T-cell (primary cell): ENCODE measurements around the gene CDC40. TPM values are rescaled to one million over a fixed set of nuclear protein-coding genes. Genes with fewer than 3 reads are reported as not detected.

Experiments
- ATAC-seq, 4 experiments: fragments of 200-7000 bp in 3 of 4; fragments of 150-1000 bp in 1 of 4; cut with Tn5 transposase; replicated peaks in 1 of 4; 1 replicate in 3 of 4; 2 replicates in 1 of 4; pipeline ENCODE4 v1.10.0; 2021; ENCODE audit warnings: moderate library complexity in 3 of 4, mild to moderate bottlenecking in 2 of 4, moderate number of reproducible peaks in 1 of 4
- CTCF ChIA-PET, 2 donors: fragments of 300-600 bp; sonication (Branson Sonifier 250); formaldehyde crosslinking; loops; one replicate each; lab custom pipeline; 2022; ENCODE audit warnings: antibody characterized with exemption in 2 of 2; lab: Charles Lee
- POLR2A ChIA-PET, 2 donors: fragments of 300-600 bp; sonication (Branson Sonifier 250); formaldehyde crosslinking; loops; one replicate each; lab custom pipeline; 2022; ENCODE audit warnings: antibody characterized with exemption in 2 of 2; lab: Charles Lee
- DNase-seq, 35 experiments: peaks; one replicate each; pipeline versions ENCODE4 v3.0.0 to v3.0.0-alpha.2; 2013 to 2023
- H3K27ac ChIP-seq: one replicate; pipeline ENCODE4 v1.5.1; 2013; ENCODE audit warnings: low read length
- H3K27me3 ChIP-seq, 2 experiments: replicated peaks in 1 of 2; 1 replicate in 1 of 2; 2 replicates in 1 of 2; pipeline versions ENCODE4 v1.6.1 to v1.7.0; 2013; ENCODE audit warnings: low read length in 1 of 2, mixed read lengths in 1 of 2; ENCODE audit not compliant: control insufficient read depth in 2 of 2, insufficient read depth in 2 of 2; ENCODE audit errors: extremely low read depth in 1 of 2
- H3K36me3 ChIP-seq, 2 donors: 1 replicate in 1 of 2; 2 replicates in 1 of 2; pipeline versions ENCODE4 v1.6.1 to v1.7.0; 2013; ENCODE audit warnings: low read length in 1 of 2; ENCODE audit not compliant: control insufficient read depth in 2 of 2, insufficient read depth in 1 of 2; ENCODE audit errors: extremely low read depth in 1 of 2
- H3K4me1 ChIP-seq, 2 experiments: 1 replicate in 1 of 2; 2 replicates in 1 of 2; pipeline versions ENCODE4 v1.6.1 to v1.7.0; 2013; ENCODE audit warnings: low read length in 2 of 2, mixed read lengths in 1 of 2; ENCODE audit not compliant: insufficient read depth in 2 of 2, control insufficient read depth in 1 of 2; ENCODE audit errors: extremely low read depth in 1 of 2
- H3K4me3 ChIP-seq, 2 donors: 1 replicate in 1 of 2; 2 replicates in 1 of 2; pipeline versions ENCODE4 v1.5.1 to v1.7.0; 2013; ENCODE audit warnings: mild to moderate bottlenecking in 2 of 2, low read length in 1 of 2, moderate library complexity in 1 of 2; ENCODE audit not compliant: control insufficient read depth in 1 of 2; ENCODE audit errors: extremely low read depth in 1 of 2
- H3K9me3 ChIP-seq: 2 replicates; pipeline ENCODE4 v1.7.0; 2013
- H3K27ac Mint-ChIP-seq, 2 donors: one replicate each; pipeline ENCODE4 v1.8.0; 2020 to 2021; ENCODE audit warnings: mild to moderate bottlenecking in 2 of 2, mixed read lengths in 2 of 2
- H3K27me3 Mint-ChIP-seq, 2 donors: one replicate each; pipeline ENCODE4 v1.8.0; 2021 to 2022; ENCODE audit warnings: mixed read lengths in 2 of 2
- H3K36me3 Mint-ChIP-seq: one replicate; pipeline ENCODE4 v1.8.0; 2021; ENCODE audit warnings: mixed read lengths
- H3K4me1 Mint-ChIP-seq, 3 donors: one replicate each; pipeline ENCODE4 v1.8.0; 2020 to 2022; ENCODE audit warnings: mixed read lengths in 3 of 3, mild to moderate bottlenecking in 1 of 3
- H3K4me3 Mint-ChIP-seq, 3 donors: one replicate each; pipeline ENCODE4 v1.8.0; 2020 to 2022; ENCODE audit warnings: mild to moderate bottlenecking in 3 of 3, mixed read lengths in 3 of 3, moderate library complexity in 3 of 3
- H3K9me3 Mint-ChIP-seq, 3 donors: one replicate each; pipeline ENCODE4 v1.8.0; 2020 to 2022; ENCODE audit warnings: mixed read lengths in 3 of 3
- WGBS: methylation state at CpG from one replicate; pipeline ENCODE4 v1.1.5; 2013; ENCODE audit warnings: missing lambda C conversion rate; ENCODE audit not compliant: insufficient coverage; 5-methylcytosine and 5-hydroxymethylcytosine counted together
- total RNA-seq, 35 experiments: library from RNA in 6 of 35; stranded (reverse) in 6 of 35; fragments of 120-200 nt in 1 of 35; gene quantifications; one replicate each; pipeline versions ENCODE4 v1.2.1 to v1.2.4 and lab custom pipeline; 2013 to 2026

The CDC40 gene
- total RNA-seq, 5 donors from 2014 or later (not counting 1 experiment from before 2014, with no cell fraction given), result 27.7 to 33.3 (median 28.3) TPM

GRCh38 chr6:110183292-110183885, 3.2 kb downstream of the CDC40 start:
- DNase-seq (no peak), ATAC-seq (no peak)
- H3K36me3 ChIP-seq, result peaks cover 0 to 4% of the 10 kb centered on the region in 2 donors
- Mint-ChIP-seq H3K9me3 (no peaks in the 10 kb centered on the region), H3K4me3 (no peak overlapping the region), H3K4me1 (peaks cover 14 to 16% (median 14%) of the 10 kb centered on the region in 3 donors), H3K27me3 (no peaks in the 10 kb centered on the region), H3K36me3 (peaks cover 10% of the 10 kb centered on the region), H3K27ac (no peak overlapping the region)
- peaks cover 26 to 35% of the 10 kb centered on the region in 2 experiments for H3K4me1 ChIP-seq
- no peak overlapping the region for H3K27ac ChIP-seq
- WGBS, result 100% methylated on average over 1 of the region's 5 CpGs
- no peak overlapping the region for H3K4me3 ChIP-seq
- H3K9me3 ChIP-seq, result no peaks in the 10 kb centered on the region
- ChIA-PET POLR2A (interaction anchor here in 1 of 2 donors (0.5 kb wide), 1 partner anchor 468 kb away, joined by 3 read pairs; no protein-coding TSS in a partner anchor), CTCF (no interaction called here)
- H3K27me3 ChIP-seq, result no peaks in the 10 kb centered on the region

- Histone ChIP-seq H3K27me3 (no peaks in the 10 kb centered on the region), H3K36me3 (peaks cover 0 to 4% of the 10 kb centered on the region in 2 donors), H3K4me3 (no peak overlapping the region), H3K4me1 (peaks cover 27 to 34% of the 10 kb centered on the region in 2 experiments), H3K9me3 (no peaks in the 10 kb centered on the region), H3K27ac (no peak overlapping the region)
- DNase-seq, result peak in 1 of 35 experiments; percentile 3
- ChIA-PET POLR2A (no interaction called here), CTCF (interaction anchor here in 1 of 2 donors (1.4 kb wide), 1 partner anchor 13 kb away, joined by 5 read pairs; no protein-coding TSS in a partner anchor)
- Mint-ChIP-seq H3K9me3 (no peaks in the 10 kb centered on the region), H3K27ac (peak overlapping the region; percentile 33 to 52), H3K4me3 (peak overlapping the region; percentile 2 to 59 (median 28)), H3K4me1 (peaks cover 9 to 13% (median 11%) of the 10 kb centered on the region in 3 donors), H3K27me3 (no peaks in the 10 kb centered on the region), H3K36me3 (peaks cover 10% of the 10 kb centered on the region)
- ATAC-seq, result peak in 1 of 4 experiments; percentile 22
- no CpG with 5 or more reads among the region's 3 CpGs for WGBS
These were observed 5.7 kb downstream of the CDC40 start for GRCh38 chr6:110185879-110186278.

GRCh38 chr6:110188791-110189190, 8.6 kb downstream of the CDC40 start:
- Histone ChIP-seq H3K27ac (no peak overlapping the region), H3K27me3 (no peaks in the 10 kb centered on the region), H3K4me3 (no peak overlapping the region), H3K9me3 (no peaks in the 10 kb centered on the region), H3K4me1 (peaks cover 9 to 18% of the 10 kb centered on the region in 2 experiments), H3K36me3 (peaks cover 3 to 4% of the 10 kb centered on the region in 2 donors)
- H3K4me1 Mint-ChIP-seq, result peaks cover 11 to 17% (median 12%) of the 10 kb centered on the region in 3 donors
- DNase-seq (no peak), ATAC-seq (no peak)
- H3K36me3 Mint-ChIP-seq, result peaks cover 14% of the 10 kb centered on the region
- no peak overlapping the region for H3K4me3 Mint-ChIP-seq
- no peaks in the 10 kb centered on the region for H3K27me3 Mint-ChIP-seq
- POLR2A ChIA-PET, result no interaction called here
- no peak overlapping the region for H3K27ac Mint-ChIP-seq
- no peaks in the 10 kb centered on the region for H3K9me3 Mint-ChIP-seq
- CTCF ChIA-PET, result interaction anchor here (0.6 to 1.1 kb wide), 3 partner anchors 9 to 10 kb away, joined by 3 to 5 read pairs (median 3); partner anchors contain the start of gene CDC40 (in 1 of the 2)

GRCh38 chr6:110190726-110191125, 10.5 kb downstream of the CDC40 start:
- WGBS, result no CpG with 5 or more reads among the region's 6 CpGs
- peaks cover 4 to 9% of the 10 kb centered on the region in 2 donors for H3K36me3 ChIP-seq
- Mint-ChIP-seq H3K9me3 (no peaks in the 10 kb centered on the region), H3K4me1 (peaks cover 14 to 25% (median 20%) of the 10 kb centered on the region in 3 donors), H3K36me3 (peaks cover 17% of the 10 kb centered on the region), H3K27me3 (no peaks in the 10 kb centered on the region), H3K4me3 (no peak overlapping the region), H3K27ac (no peak overlapping the region)
- no peak overlapping the region for H3K4me3 ChIP-seq
- no peaks in the 10 kb centered on the region for H3K27me3 ChIP-seq
- DNase-seq (no peak), ATAC-seq (no peak)
- H3K27ac ChIP-seq, result no peak overlapping the region
- CTCF ChIA-PET, result no interaction called here
- no peaks in the 10 kb centered on the region for H3K9me3 ChIP-seq
- peaks cover 9 to 13% of the 10 kb centered on the region in 2 experiments for H3K4me1 ChIP-seq
- POLR2A ChIA-PET, result interaction anchor here in 1 of 2 donors (0.6 kb wide), 1 partner anchor 17 kb away, joined by 5 read pairs; no protein-coding TSS in a partner anchor

- Mint-ChIP-seq H3K27ac (no peak overlapping the region), H3K9me3 (no peaks in the 10 kb centered on the region), H3K27me3 (no peaks in the 10 kb centered on the region), H3K36me3 (peaks cover 13% of the 10 kb centered on the region), H3K4me1 (peaks cover 11 to 21% (median 18%) of the 10 kb centered on the region in 3 donors), H3K4me3 (no peak overlapping the region)
- no peaks in the 10 kb centered on the region for H3K9me3 ChIP-seq
- ATAC-seq (no peak), DNase-seq (no peak)
- H3K4me1 ChIP-seq, result peaks cover 5 to 9% of the 10 kb centered on the region in 2 experiments
- no peak overlapping the region for H3K4me3 ChIP-seq
- 100% methylated on average over 1 of the region's 2 CpGs for WGBS
- ChIA-PET POLR2A (no interaction called here), CTCF (no interaction called here)
- H3K27me3 ChIP-seq, result no peaks in the 10 kb centered on the region
- no peak overlapping the region for H3K27ac ChIP-seq
- peaks cover 4 to 9% of the 10 kb centered on the region in 2 donors for H3K36me3 ChIP-seq
These were observed 11.2 kb downstream of the CDC40 start for GRCh38 chr6:110191477-110191876.

- Mint-ChIP-seq H3K27me3 (no peaks in the 10 kb centered on the region), H3K4me1 (peaks cover 25 to 43% (median 35%) of the 10 kb centered on the region in 3 donors), H3K27ac (no peak overlapping the region), H3K36me3 (peaks cover 25% of the 10 kb centered on the region), H3K9me3 (no peaks in the 10 kb centered on the region), H3K4me3 (no peak overlapping the region)
- Histone ChIP-seq H3K27ac (no peak overlapping the region), H3K4me1 (peaks cover 2 to 7% of the 10 kb centered on the region in 2 experiments), H3K9me3 (no peaks in the 10 kb centered on the region), H3K36me3 (peaks cover 4 to 9% of the 10 kb centered on the region in 2 donors), H3K4me3 (no peak overlapping the region), H3K27me3 (no peaks in the 10 kb centered on the region)
- ATAC-seq, result no peak
- no peak for DNase-seq
- ChIA-PET POLR2A (no interaction called here), CTCF (no interaction called here)
- 100% methylated on average over 3 of the region's 4 CpGs for WGBS
These were observed 15.4 kb downstream of the CDC40 start for GRCh38 chr6:110195639-110196038.
